ENCODE results near the gene CAMK4. TPM values are rescaled to one million over a fixed set of nuclear protein-coding genes. Genes with fewer than 3 reads are reported as not detected.

Gene CAMK4
- total and polyA plus RNA-seq, 4 donors, result 0.27 to 1.4 (median 1.2) TPM

- no peak for DNase-seq (ENCODE audit: low spot score)
- TF ChIP-seq ZBTB33 (IDR thresholded peaks at IDR 0.05) (no peak), FOXA1 (IDR thresholded peaks at IDR 0.05) (no peak), RXRA (IDR thresholded peaks at IDR 0.05) (no peak), NR2F2 (IDR thresholded peaks at IDR 0.05) (no peak), JUND (IDR thresholded peaks at IDR 0.05) (no peak), REST (IDR thresholded peaks at IDR 0.05) (no peak)
- TF ChIP-seq, protein P1, sequence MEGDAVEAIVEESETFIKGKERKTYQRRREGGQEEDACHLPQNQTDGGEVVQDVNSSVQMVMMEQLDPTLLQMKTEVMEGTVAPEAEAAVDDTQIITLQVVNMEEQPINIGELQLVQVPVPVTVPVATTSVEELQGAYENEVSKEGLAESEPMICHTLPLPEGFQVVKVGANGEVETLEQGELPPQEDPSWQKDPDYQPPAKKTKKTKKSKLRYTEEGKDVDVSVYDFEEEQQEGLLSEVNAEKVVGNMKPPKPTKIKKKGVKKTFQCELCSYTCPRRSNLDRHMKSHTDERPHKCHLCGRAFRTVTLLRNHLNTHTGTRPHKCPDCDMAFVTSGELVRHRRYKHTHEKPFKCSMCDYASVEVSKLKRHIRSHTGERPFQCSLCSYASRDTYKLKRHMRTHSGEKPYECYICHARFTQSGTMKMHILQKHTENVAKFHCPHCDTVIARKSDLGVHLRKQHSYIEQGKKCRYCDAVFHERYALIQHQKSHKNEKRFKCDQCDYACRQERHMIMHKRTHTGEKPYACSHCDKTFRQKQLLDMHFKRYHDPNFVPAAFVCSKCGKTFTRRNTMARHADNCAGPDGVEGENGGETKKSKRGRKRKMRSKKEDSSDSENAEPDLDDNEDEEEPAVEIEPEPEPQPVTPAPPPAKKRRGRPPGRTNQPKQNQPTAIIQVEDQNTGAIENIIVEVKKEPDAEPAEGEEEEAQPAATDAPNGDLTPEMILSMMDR (IDR thresholded peaks at IDR 0.05; ENCODE audit: low read depth, low read length, missing input control), result no peak
- no peak overlapping the region for H3K4me3 ChIP-seq (ENCODE audit: low read depth in 1 of 3, low read length in 3 of 3)
- H3K9ac ChIP-seq (ENCODE audit: low read depth in 1 of 2, low read length in 2 of 2), result no peak overlapping the region
- H3K27me3 ChIP-seq (ENCODE audit: control insufficient read depth in 4 of 4, insufficient read depth in 4 of 4, low read length in 3 of 4), result peaks cover 0 to 2% (median under 1%) of the 10 kb centered on the region in 4 donors
- H3K9me3 ChIP-seq (ENCODE audit: control insufficient read depth in 4 of 4, low read length in 3 of 4), result no peaks in the 10 kb centered on the region
- H3K4me1 ChIP-seq (ENCODE audit: control insufficient read depth in 4 of 4, insufficient read depth in 4 of 4, low read length in 3 of 4), result no peaks in the 10 kb centered on the region
- H3K36me3 ChIP-seq (ENCODE audit: control insufficient read depth in 4 of 4, insufficient read depth in 3 of 4, low read depth in 1 of 4, low read length in 3 of 4), result no peaks in the 10 kb centered on the region
- no peak overlapping the region for H3K27ac ChIP-seq (ENCODE audit: low read depth in 1 of 2, low read length in 2 of 2)
- WGBS, result 73% methylated on average over 6 of the region's 6 CpGs
Measured at GRCh38 chr5:111280282-111280951, 56.2 kb downstream of the CAMK4 start.

GRCh38 chr5:111282798-111283197 is 58.6 kb downstream of the CAMK4 start:
- H3K36me3 ChIP-seq (ENCODE audit: control insufficient read depth in 4 of 4, insufficient read depth in 3 of 4, low read depth in 1 of 4, low read length in 3 of 4), result no peaks in the 10 kb centered on the region
- 83% methylated on average over 3 of the region's 3 CpGs for WGBS

More at GRCh38 chr5:111282798-111283197, 58.6 kb downstream of the CAMK4 start:
- no peak for DNase-seq (ENCODE audit: low spot score)
- H3K9me3 ChIP-seq (ENCODE audit: control insufficient read depth in 4 of 4, low read length in 3 of 4), result no peaks in the 10 kb centered on the region
- H3K4me1 ChIP-seq (ENCODE audit: control insufficient read depth in 4 of 4, insufficient read depth in 4 of 4, low read length in 3 of 4), result no peaks in the 10 kb centered on the region
- H3K4me3 ChIP-seq (ENCODE audit: low read depth in 1 of 3, low read length in 3 of 3), result no peak overlapping the region
- no peak overlapping the region for H3K27ac ChIP-seq (ENCODE audit: low read depth in 1 of 2, low read length in 2 of 2)
- peaks cover 0 to 2% (median 0%) of the 10 kb centered on the region in 4 donors for H3K27me3 ChIP-seq (ENCODE audit: control insufficient read depth in 4 of 4, insufficient read depth in 4 of 4, low read length in 3 of 4)
- TF ChIP-seq JUND (IDR thresholded peaks at IDR 0.05) (no peak), EGR1 (IDR thresholded peaks at IDR 0.05; ENCODE audit: low read depth in 2 of 2) (no peak), RXRA (IDR thresholded peaks at IDR 0.05) (no peak), YY1 (IDR thresholded peaks at IDR 0.05) (no peak), REST (IDR thresholded peaks at IDR 0.05) (no peak), HNF4A (conservative IDR thresholded peaks at IDR 0.05) (no peak)
- TF ChIP-seq, protein P2, sequence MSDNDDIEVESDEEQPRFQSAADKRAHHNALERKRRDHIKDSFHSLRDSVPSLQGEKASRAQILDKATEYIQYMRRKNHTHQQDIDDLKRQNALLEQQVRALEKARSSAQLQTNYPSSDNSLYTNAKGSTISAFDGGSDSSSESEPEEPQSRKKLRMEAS (IDR thresholded peaks at IDR 0.05), result no peak
- TF ChIP-seq, protein P3, sequence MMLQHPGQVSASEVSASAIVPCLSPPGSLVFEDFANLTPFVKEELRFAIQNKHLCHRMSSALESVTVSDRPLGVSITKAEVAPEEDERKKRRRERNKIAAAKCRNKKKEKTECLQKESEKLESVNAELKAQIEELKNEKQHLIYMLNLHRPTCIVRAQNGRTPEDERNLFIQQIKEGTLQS (IDR thresholded peaks at IDR 0.05), result no peak
- H3K9ac ChIP-seq (ENCODE audit: low read depth in 1 of 2, low read length in 2 of 2), result no peak overlapping the region
